MM.1S (cell line): ENCODE results near the gene PRR33.
"Not testable (repeated sequence)": the region's sequence is repeated elsewhere in the genome, so short reads cannot be mapped to it uniquely, and the experiment has no call there.

Source experiments
- DNase-seq: peaks from one replicate; pipeline ENCODE4 v3.0.0-alpha.2; 2015
- H2AFZ ChIP-seq: fragments of 300-600 bp; sonication (generic); 2 replicates; pipeline ENCODE4 v1.6.0; 2016; ENCODE audit warnings: antibody characterized with exemption, low read length
- H3F3A ChIP-seq: fragments of 300-600 bp; sonication (generic); 2 replicates; pipeline ENCODE4 v1.6.1; 2016; ENCODE audit warnings: mild to moderate bottlenecking, antibody characterized with exemption, low read length, moderate library complexity, mixed read lengths; ENCODE audit not compliant: insufficient read depth
- H3K27ac ChIP-seq: fragments of 300-600 bp; sonication (generic); 2 replicates; pipeline ENCODE4 v1.5.1; 2016; ENCODE audit warnings: mild to moderate bottlenecking, low read length
- H3K27me3 ChIP-seq: fragments of 300-600 bp; sonication (generic); replicated peaks from 2 replicates; pipeline ENCODE4 v1.6.0; 2016; ENCODE audit warnings: low read length; ENCODE audit not compliant: insufficient read depth
- H3K36me3 ChIP-seq: fragments of 300-600 bp; sonication (generic); replicated peaks from 2 replicates; pipeline ENCODE4 v1.6.1; 2016; ENCODE audit warnings: mild to moderate bottlenecking, low read length, mixed read lengths; ENCODE audit not compliant: insufficient read depth
- H3K4me1 ChIP-seq: fragments of 300-600 bp; sonication (generic); 2 replicates; pipeline ENCODE4 v1.6.1; 2016; ENCODE audit warnings: low read length, mixed read lengths
- H3K4me2 ChIP-seq: fragments of 300-600 bp; sonication (generic); 2 replicates; pipeline ENCODE4 v1.6.0; 2016; ENCODE audit warnings: low read depth, low read length
- H3K4me3 ChIP-seq: fragments of 300-600 bp; sonication (generic); 2 replicates; pipeline ENCODE4 v1.5.1; 2016; ENCODE audit warnings: low read length, mixed read lengths
- H3K79me2 ChIP-seq: fragments of 300-600 bp; sonication (generic); 2 replicates; pipeline ENCODE4 v1.6.1; 2016; ENCODE audit warnings: mixed run types, low read length, mixed read lengths
- H3K9ac ChIP-seq: fragments of 300-600 bp; sonication (generic); 2 replicates; pipeline ENCODE4 v1.6.1; 2016; ENCODE audit warnings: low read length, mixed read lengths
- H3K9me2 ChIP-seq: fragments of 300-600 bp; sonication (generic); replicated peaks from 2 replicates; pipeline ENCODE4 v1.6.1; 2016; ENCODE audit warnings: mild to moderate bottlenecking, low read length, mixed read lengths; ENCODE audit not compliant: insufficient read depth
- H3K9me3 ChIP-seq: fragments of 300-600 bp; sonication (generic); replicated peaks from 2 replicates; pipeline ENCODE4 v1.6.1; 2016; ENCODE audit warnings: mild to moderate bottlenecking, low read length, mixed read lengths; ENCODE audit not compliant: insufficient read depth
- H4K20me1 ChIP-seq: fragments of 300-600 bp; sonication (generic); 2 replicates; pipeline ENCODE4 v1.6.1; 2016; ENCODE audit warnings: mild to moderate bottlenecking, low read length, moderate library complexity, mixed read lengths; ENCODE audit not compliant: insufficient read depth
- EZH2 ChIP-seq: fragments of 300-600 bp; sonication (generic); optimal IDR thresholded peaks from 2 replicates; pipeline ENCODE3; 2017; ENCODE audit warnings: low read depth, mild to moderate bottlenecking, antibody characterized with exemption, low read length, mixed read lengths
- EZH2phosphoT487 ChIP-seq: fragments of 300-600 bp; sonication (generic); IDR thresholded peaks from 2 replicates; pipeline ENCODE4 v1.6.1; 2018; ENCODE audit warnings: antibody characterized with exemption, low read length
- TF ChIP-seq, protein P1 (sequence below): fragments of 300-600 bp; sonication (generic); IDR thresholded peaks from 2 replicates; pipeline ENCODE4 v1.5.1; 2016; ENCODE audit warnings: antibody characterized with exemption, low read length, mixed read lengths

PRR33 gene

DNA sequence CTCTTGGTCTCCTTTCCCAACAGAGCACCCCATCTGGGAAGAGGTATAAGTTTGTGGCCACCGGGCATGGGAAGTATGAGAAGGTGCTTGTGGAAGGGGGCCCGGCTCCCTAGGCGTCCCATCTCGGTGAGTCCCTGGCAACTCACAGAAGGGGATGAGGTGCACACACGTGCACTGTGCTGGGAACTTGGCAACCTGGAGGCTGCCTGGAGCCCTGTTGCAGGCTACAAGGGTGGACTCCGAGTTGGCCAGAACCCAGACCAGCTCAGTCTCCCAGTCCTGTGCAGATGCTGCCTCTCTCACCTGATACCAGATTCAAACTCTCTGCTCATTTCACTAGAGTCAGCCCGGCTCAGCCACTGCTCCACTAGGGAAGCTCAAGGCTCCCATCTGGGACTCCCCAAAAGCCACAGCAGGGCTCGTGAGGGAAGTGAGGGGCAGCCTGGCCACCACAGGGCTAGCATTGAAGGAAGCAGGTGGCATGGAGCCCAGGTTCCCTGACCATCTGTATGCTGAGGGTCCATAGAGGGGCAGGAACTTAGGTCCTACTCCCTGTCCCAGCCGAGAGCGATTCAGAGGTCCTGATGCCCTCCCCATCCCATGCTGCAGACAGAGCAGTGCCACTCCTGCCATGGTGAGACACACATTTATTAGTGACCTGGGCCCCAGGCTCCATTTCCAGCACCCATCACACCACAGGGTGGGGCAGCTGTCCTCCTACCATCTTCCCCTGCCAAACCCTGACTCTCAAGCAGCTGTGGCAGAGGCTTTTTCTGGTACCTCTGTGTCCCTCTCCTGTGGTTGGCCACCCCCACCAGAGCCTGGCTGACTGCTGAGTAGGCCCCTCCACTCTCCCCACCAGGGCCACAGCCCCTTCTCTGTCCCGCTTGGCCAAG, 4.0 kb downstream of the PRR33 start:
- no peak overlapping the region for H3K4me2 ChIP-seq
- TF ChIP-seq, protein P1, sequence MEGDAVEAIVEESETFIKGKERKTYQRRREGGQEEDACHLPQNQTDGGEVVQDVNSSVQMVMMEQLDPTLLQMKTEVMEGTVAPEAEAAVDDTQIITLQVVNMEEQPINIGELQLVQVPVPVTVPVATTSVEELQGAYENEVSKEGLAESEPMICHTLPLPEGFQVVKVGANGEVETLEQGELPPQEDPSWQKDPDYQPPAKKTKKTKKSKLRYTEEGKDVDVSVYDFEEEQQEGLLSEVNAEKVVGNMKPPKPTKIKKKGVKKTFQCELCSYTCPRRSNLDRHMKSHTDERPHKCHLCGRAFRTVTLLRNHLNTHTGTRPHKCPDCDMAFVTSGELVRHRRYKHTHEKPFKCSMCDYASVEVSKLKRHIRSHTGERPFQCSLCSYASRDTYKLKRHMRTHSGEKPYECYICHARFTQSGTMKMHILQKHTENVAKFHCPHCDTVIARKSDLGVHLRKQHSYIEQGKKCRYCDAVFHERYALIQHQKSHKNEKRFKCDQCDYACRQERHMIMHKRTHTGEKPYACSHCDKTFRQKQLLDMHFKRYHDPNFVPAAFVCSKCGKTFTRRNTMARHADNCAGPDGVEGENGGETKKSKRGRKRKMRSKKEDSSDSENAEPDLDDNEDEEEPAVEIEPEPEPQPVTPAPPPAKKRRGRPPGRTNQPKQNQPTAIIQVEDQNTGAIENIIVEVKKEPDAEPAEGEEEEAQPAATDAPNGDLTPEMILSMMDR: no peak
- TF ChIP-seq EZH2: no peak
- no peak for TF ChIP-seq EZH2phosphoT487

DNA sequence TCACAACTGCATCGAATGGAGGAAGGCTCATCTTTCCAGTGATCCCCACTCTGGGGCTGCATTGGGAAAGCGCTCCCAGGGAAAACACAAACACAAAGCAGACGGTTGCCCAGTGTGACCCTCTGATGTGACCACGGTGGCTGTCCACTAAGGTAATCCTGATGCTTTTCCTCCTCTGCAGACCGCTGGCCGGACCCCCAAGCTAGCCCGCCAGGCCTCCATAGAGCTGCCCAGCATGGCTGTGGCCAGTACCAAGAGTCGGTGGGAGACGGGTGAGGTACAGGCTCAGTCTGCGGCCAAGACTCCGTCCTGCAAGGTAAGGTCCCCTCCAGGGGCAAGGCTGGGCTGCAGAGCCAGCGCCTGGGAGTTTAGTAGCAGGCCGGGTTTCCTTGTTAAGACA, 5.1 kb downstream of the PRR33 start:
- not testable (repeated sequence) for H3K4me1 ChIP-seq, H3K9me3 ChIP-seq, H3K4me3 ChIP-seq, H3K36me3 ChIP-seq, H3K4me2 ChIP-seq, H3K79me2 ChIP-seq, DNase-seq, H3K9ac ChIP-seq, H3K27ac ChIP-seq, H3F3A ChIP-seq, H4K20me1 ChIP-seq, H3K27me3 ChIP-seq, H3K9me2 ChIP-seq, H2AFZ ChIP-seq

More for the DNA sequence above, 4.0 kb downstream of the PRR33 start:
- Histone ChIP-seq H3K9me3 (no peaks in the 10 kb centered on the region), H3K79me2 (no peaks in the 10 kb centered on the region), H3K4me3 (no peak overlapping the region), H3K27me3 (no peaks in the 10 kb centered on the region; the same call in 1 of the 2 replicates), H3K9me2 (no peaks in the 10 kb centered on the region), H2AFZ (no peak overlapping the region), H3K27ac (no peak overlapping the region), H4K20me1 (no peaks in the 10 kb centered on the region), H3K4me1 (no peaks in the 10 kb centered on the region), H3K36me3 (no peaks in the 10 kb centered on the region; the same call in 1 of the 2 replicates), H3F3A (no peaks in the 10 kb centered on the region), H3K9ac (no peak overlapping the region)
- no peak for DNase-seq

DNA sequence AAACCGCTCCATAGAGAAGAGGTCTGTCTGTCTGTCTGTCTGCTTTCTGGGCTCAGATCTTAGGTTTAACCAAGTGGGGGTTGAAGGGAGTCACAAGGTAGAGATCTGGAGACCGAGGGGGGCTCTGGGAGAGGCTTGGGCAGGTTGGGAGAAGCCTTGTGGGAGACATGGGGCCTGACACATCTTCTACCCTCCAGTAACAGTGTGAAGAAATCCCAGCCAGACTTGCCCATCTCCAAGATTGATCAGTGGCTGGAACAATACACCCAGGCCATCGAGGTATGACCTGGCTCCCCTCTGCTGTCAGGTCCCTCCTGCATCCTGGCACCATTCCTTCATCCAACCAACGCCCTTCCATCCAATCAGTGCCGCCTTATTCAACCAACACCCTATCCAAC, 7.4 kb downstream of the PRR33 start:
- no peaks in the 10 kb centered on the region for H4K20me1 ChIP-seq
- DNase-seq: no peak
- H2AFZ ChIP-seq: no peak overlapping the region
- no peaks in the 10 kb centered on the region for H3F3A ChIP-seq
- no peaks in the 10 kb centered on the region for H3K79me2 ChIP-seq
- no peaks in the 10 kb centered on the region; the same call in 1 of the 2 replicates for H3K27me3 ChIP-seq
- no peak overlapping the region for H3K27ac ChIP-seq
- no peak overlapping the region for H3K4me3 ChIP-seq
- H3K4me2 ChIP-seq: no peak overlapping the region
- no peaks in the 10 kb centered on the region for H3K9me3 ChIP-seq
- H3K4me1 ChIP-seq: no peaks in the 10 kb centered on the region
- no peaks in the 10 kb centered on the region; the same call in 1 of the 2 replicates for H3K36me3 ChIP-seq
- H3K9me2 ChIP-seq: no peaks in the 10 kb centered on the region
- TF ChIP-seq, protein P1: no peak
- TF ChIP-seq EZH2phosphoT487 (no peak), EZH2 (no peak)
- H3K9ac ChIP-seq: no peak overlapping the region
